ENCODE results near the gene LPP. TPM values are rescaled to one million over a fixed set of nuclear protein-coding genes. Genes with fewer than 3 reads are reported as not detected.

Gene LPP
- total RNA-seq, 1 donor, result 196 TPM

- DNase-seq (ENCODE audit: low read depth), result no peak
- no peak for TF ChIP-seq CTCF (IDR thresholded peaks at IDR 0.05; ENCODE audit: insufficient read depth, low read depth, low read length)
- H3K4me3 ChIP-seq (ENCODE audit: low read depth, low read length), result no peak overlapping the region
Observed at GRCh38 chr3:188791311-188791710, 637.4 kb downstream of the LPP start.

- TF ChIP-seq CTCF (IDR thresholded peaks at IDR 0.05; ENCODE audit: insufficient read depth, low read depth, low read length), result peak; percentile 40
- no peak overlapping the region for H3K4me3 ChIP-seq (ENCODE audit: low read depth, low read length)
- DNase-seq (ENCODE audit: low read depth), result no peak
Observed at GRCh38 chr3:188792793-188793192, 638.8 kb downstream of the LPP start.

- no peak for TF ChIP-seq CTCF (IDR thresholded peaks at IDR 0.05; ENCODE audit: insufficient read depth, low read depth, low read length)
- no peak overlapping the region for H3K4me3 ChIP-seq (ENCODE audit: low read depth, low read length)
- DNase-seq (ENCODE audit: low read depth), result peak; percentile 90
Observed at GRCh38 chr3:188796122-188796631, 642.2 kb downstream of the LPP start.

GRCh38 chr3:188797045-188797444 is 643.1 kb downstream of the LPP start:
- no peak overlapping the region for H3K4me3 ChIP-seq (ENCODE audit: low read depth, low read length)
- peak; percentile 41 for DNase-seq (ENCODE audit: low read depth)
- TF ChIP-seq CTCF (IDR thresholded peaks at IDR 0.05; ENCODE audit: insufficient read depth, low read depth, low read length), result no peak

GRCh38 chr3:188798556-188799145 is 644.7 kb downstream of the LPP start:
- DNase-seq (ENCODE audit: low read depth), result peak; percentile 49
- TF ChIP-seq CTCF (IDR thresholded peaks at IDR 0.05; ENCODE audit: insufficient read depth, low read depth, low read length), result no peak
- no peak overlapping the region for H3K4me3 ChIP-seq (ENCODE audit: low read depth, low read length)

GRCh38 chr3:188801393-188801792 is 647.4 kb downstream of the LPP start:
- H3K4me3 ChIP-seq (ENCODE audit: low read depth, low read length), result no peak overlapping the region
- DNase-seq (ENCODE audit: low read depth), result no peak

More at GRCh38 chr3:188801393-188801792, 647.4 kb downstream of the LPP start:
- TF ChIP-seq CTCF (IDR thresholded peaks at IDR 0.05; ENCODE audit: insufficient read depth, low read depth, low read length), result no peak
